PC-3 (cell line): ENCODE results near the gene LY6G6F. TPM values are rescaled to one million over a fixed set of nuclear protein-coding genes. Genes with fewer than 3 reads are reported as not detected.

ENCODE experiments used
- ATAC-seq: fragments of 200-7000 bp; cut with Tn5 transposase; 2 replicates; pipeline ENCODE4 v1.9.1; 2020; ENCODE audit warnings: mild to moderate bottlenecking, moderate library complexity
- BruUV-seq: library from RNA; stranded (reverse); fragments of 400-500 nt; replicated peaks from 2 replicates; lab custom pipeline; 2021; lab: Mats Ljungman, UMichigan
- CTCF ChIA-PET: fragments of 300-600 bp; sonication (Branson Sonifier 250); formaldehyde crosslinking; loops from one replicate; lab custom pipeline; 2022; ENCODE audit warnings: antibody characterized with exemption; lab: Charles Lee
- POLR2A ChIA-PET: fragments of 300-600 bp; sonication (Branson Sonifier 250); formaldehyde crosslinking; loops from one replicate; lab custom pipeline; 2022; ENCODE audit warnings: antibody characterized with exemption; ENCODE audit not compliant: unreplicated experiment; lab: Charles Lee
- DNase-seq: peaks from one replicate; pipeline ENCODE4 v3.0.0-alpha.2; 2015
- H2AFZ ChIP-seq: fragments of 300-600 bp; sonication (generic); 2 replicates; pipeline ENCODE4 v1.6.0; 2016; ENCODE audit warnings: antibody characterized with exemption, low read length
- H3F3A ChIP-seq: fragments of 300-600 bp; sonication (generic); one replicate; pipeline ENCODE4 v1.6.0; 2017; ENCODE audit warnings: antibody characterized with exemption, low read length, control low read depth, mild to moderate bottlenecking; ENCODE audit not compliant: unreplicated experiment
- H3K27ac ChIP-seq: fragments of 300-600 bp; sonication (generic); 2 replicates; pipeline ENCODE4 v1.5.1; 2016; ENCODE audit warnings: mild to moderate bottlenecking, low read length
- H3K27me3 ChIP-seq: fragments of 300-600 bp; sonication (generic); 2 replicates; pipeline ENCODE4 v1.6.1; 2016; ENCODE audit warnings: low read length, mixed read lengths
- H3K36me3 ChIP-seq: fragments of 300-600 bp; sonication (generic); 2 replicates; pipeline ENCODE4 v1.6.1; 2016; ENCODE audit warnings: low read depth, mixed run types, low read length, mixed read lengths
- H3K4me1 ChIP-seq: fragments of 300-600 bp; sonication (generic); 2 replicates; pipeline ENCODE4 v1.5.1; 2016; ENCODE audit warnings: low read length; ENCODE audit not compliant: insufficient read depth
- H3K4me2 ChIP-seq: fragments of 300-600 bp; sonication (generic); 2 replicates; pipeline ENCODE4 v1.6.0; 2016; ENCODE audit warnings: low read length
- H3K4me3 ChIP-seq: fragments of 300-600 bp; sonication (generic); 2 replicates; pipeline ENCODE4 v1.5.1; 2016; ENCODE audit warnings: mild to moderate bottlenecking, low read length, mixed read lengths
- H3K79me2 ChIP-seq: fragments of 300-600 bp; sonication (generic); 2 replicates; pipeline ENCODE4 v1.6.1; 2017; ENCODE audit warnings: low read length, mixed read lengths
- H3K9ac ChIP-seq: fragments of 300-600 bp; sonication (generic); 2 replicates; pipeline ENCODE4 v1.6.0; 2016; ENCODE audit warnings: mild to moderate bottlenecking, low read length
- H3K9me2 ChIP-seq: fragments of 300-600 bp; sonication (generic); replicated peaks from 2 replicates; pipeline ENCODE4 v1.6.1; 2016; ENCODE audit warnings: mixed run types, low read length, mixed read lengths
- H3K9me3 ChIP-seq: fragments of 300-600 bp; sonication (generic); 2 replicates; pipeline ENCODE4 v1.6.1; 2016; ENCODE audit warnings: low read length, mixed read lengths
- H4K20me1 ChIP-seq: fragments of 300-600 bp; sonication (generic); 2 replicates; pipeline ENCODE4 v1.6.1; 2016; ENCODE audit warnings: low read length, mixed read lengths
- CTCF ChIP-seq: fragments of 300-600 bp; sonication (generic); conservative IDR thresholded peaks from 2 replicates; pipeline ENCODE4 v1.5.1; 2017; ENCODE audit warnings: antibody characterized with exemption, low read depth, mild to moderate bottlenecking, low read length
- EZH2 ChIP-seq: fragments of 300-600 bp; sonication (generic); IDR thresholded peaks from one replicate; pipeline ENCODE4 v1.6.1; 2017; ENCODE audit warnings: antibody characterized with exemption, mild to moderate bottlenecking, low read length; ENCODE audit not compliant: unreplicated experiment
- EZH2phosphoT487 ChIP-seq: fragments of 300-600 bp; sonication (generic); IDR thresholded peaks from 2 replicates; pipeline ENCODE4 v1.6.1; 2018; ENCODE audit warnings: mild to moderate bottlenecking, antibody characterized with exemption, low read length, borderline replicate concordance
- intact Hi-C: fragments of 100-400 bp; cut with micrococcal nuclease; formaldehyde crosslinking; loops from 2 replicates; pipeline ENCODE4 v1.9.0; 2023
- total RNA-seq: library from RNA; depleted of rRNA; stranded (reverse); fragments of >200 nt; gene quantifications from 2 replicates; pipeline ENCODE4 v1.2.3, GENCODE V29; 2014

The LY6G6F gene
- total RNA-seq, 1 experiment from 2014 or later = not detected

GRCh38 chr6:31729515-31729978 is 22.9 kb downstream of the LY6G6F start:
- no peak for TF ChIP-seq EZH2phosphoT487
- TF ChIP-seq EZH2 = no peak
- TF ChIP-seq CTCF = peak; percentile 88; the same call in 1 of the 2 replicates
- peak overlapping the region; percentile 30 for H3K27ac ChIP-seq
- ATAC-seq = peak; percentile 76
- peak overlapping the region; percentile 58 for H3K9ac ChIP-seq
- H3K4me3 ChIP-seq = peak overlapping the region; percentile 77
- no peaks in the 10 kb centered on the region for H3K27me3 ChIP-seq
- POLR2A ChIA-PET = interaction anchor here (0.6 to 0.7 kb wide), 2 partner anchors 23 to 192 kb away, joined by 3 read pairs; no protein-coding TSS in a partner anchor
- intact Hi-C loops = loop anchor here (1.0 kb wide), 1 partner anchor 40 kb away; no protein-coding TSS in a partner anchor
- peak; percentile 82 for DNase-seq
- H3K4me1 ChIP-seq = peaks cover 11% of the 10 kb centered on the region
- no TSS peak for BruUV-seq
- peaks cover 35% of the 10 kb centered on the region for H3K36me3 ChIP-seq
- H4K20me1 ChIP-seq = peaks cover 12% of the 10 kb centered on the region
- CTCF ChIA-PET = interaction anchor here (1.2 to 1.5 kb wide), 2 partner anchors 23 to 40 kb away, joined by 4 to 7 read pairs; no protein-coding TSS in a partner anchor
- H3K4me2 ChIP-seq = peak overlapping the region; percentile 89
- peaks cover 4% of the 10 kb centered on the region for H3F3A ChIP-seq
- H2AFZ ChIP-seq = peak overlapping the region; percentile 76
- H3K9me2 ChIP-seq = no peaks in the 10 kb centered on the region
- H3K79me2 ChIP-seq = peaks cover 16% of the 10 kb centered on the region
- H3K9me3 ChIP-seq = no peaks in the 10 kb centered on the region

- Histone ChIP-seq H3K9ac (peak overlapping the region; percentile 58), H3K9me3 (no peaks in the 10 kb centered on the region), H3K4me2 (peak overlapping the region; percentile 89), H3K27me3 (no peaks in the 10 kb centered on the region), H3K4me3 (peak overlapping the region; percentile 77), H3F3A (peaks cover 4% of the 10 kb centered on the region), H2AFZ (peak overlapping the region; percentile 76), H3K4me1 (peaks cover 12% of the 10 kb centered on the region), H3K27ac (peak overlapping the region; percentile 30), H3K36me3 (peaks cover 35% of the 10 kb centered on the region), H3K9me2 (no peaks in the 10 kb centered on the region), H4K20me1 (peaks cover 13% of the 10 kb centered on the region), H3K79me2 (peaks cover 22% of the 10 kb centered on the region)
- DNase-seq = peak; percentile 79
- TF ChIP-seq EZH2 = no peak
- TF ChIP-seq CTCF = no peak
- no peak for TF ChIP-seq EZH2phosphoT487
- ATAC-seq = peak; percentile 72
- BruUV-seq = no TSS peak
- POLR2A ChIA-PET = interaction anchor here (0.5 to 0.7 kb wide), 5 partner anchors 22 to 1588 kb away, joined by 3 to 5 read pairs (median 3); partner anchors contain the start of gene ZBTB22
- intact Hi-C loops = loop anchor here (1.0 kb wide), 1 partner anchor 39 kb away; no protein-coding TSS in a partner anchor
- CTCF ChIA-PET = interaction anchor here (0.6 to 1.5 kb wide), 3 partner anchors 23 to 48 kb away, joined by 3 to 7 read pairs (median 4); no protein-coding TSS in a partner anchor
Measured at GRCh38 chr6:31729979-31730630, 23.4 kb downstream of the LY6G6F start.
